ENCODE data around the gene SWAP70. TPM values are rescaled to one million over a fixed set of nuclear protein-coding genes. Genes with fewer than 3 reads are reported as not detected.

SWAP70 gene
- total and polyA plus RNA-seq, 2 of the 8 experiments (the other 6 are each of a cell fraction or from before 2014, with no cell fraction given): 14.8 to 37.5 TPM

- TF ChIP-seq RXRA (IDR thresholded peaks at IDR 0.05; ENCODE audit: insufficient read depth, low read depth, low read length) (no peak), RFX5 (IDR thresholded peaks at IDR 0.05; ENCODE audit: borderline replicate concordance, low read depth, low read length) (no peak), KDM5A (IDR thresholded peaks at IDR 0.05; ENCODE audit: low read length) (no peak), CEBPB (IDR thresholded peaks at IDR 0.05; ENCODE audit: low read depth, low read length) (no peak), EGR1 (IDR thresholded peaks at IDR 0.05; ENCODE audit: borderline replicate concordance, low read depth, low read length) (no peak), POU5F1 (IDR thresholded peaks at IDR 0.05; ENCODE audit: low read depth, low read length) (no peak), SRF (IDR thresholded peaks at IDR 0.05; ENCODE audit: low read depth, low read length) (no peak), KDM4A (IDR thresholded peaks at IDR 0.05; ENCODE audit: low read depth, low read length, severe bottlenecking) (no peak)
Measured at GRCh38 chr11:9680028-9680427, 16.2 kb downstream of the SWAP70 start (continued).
